GM21723 (cell line): ENCODE measurements around the gene LBH.

Experiments
- ATAC-seq: cut with Tn5 transposase; IDR thresholded peaks from one replicate; pipeline ENCODE4 v1.9.1; 2021; ENCODE audit warnings: mild to moderate bottlenecking, moderate library complexity; ENCODE audit not compliant: unreplicated experiment

Gene LBH

DNA sequence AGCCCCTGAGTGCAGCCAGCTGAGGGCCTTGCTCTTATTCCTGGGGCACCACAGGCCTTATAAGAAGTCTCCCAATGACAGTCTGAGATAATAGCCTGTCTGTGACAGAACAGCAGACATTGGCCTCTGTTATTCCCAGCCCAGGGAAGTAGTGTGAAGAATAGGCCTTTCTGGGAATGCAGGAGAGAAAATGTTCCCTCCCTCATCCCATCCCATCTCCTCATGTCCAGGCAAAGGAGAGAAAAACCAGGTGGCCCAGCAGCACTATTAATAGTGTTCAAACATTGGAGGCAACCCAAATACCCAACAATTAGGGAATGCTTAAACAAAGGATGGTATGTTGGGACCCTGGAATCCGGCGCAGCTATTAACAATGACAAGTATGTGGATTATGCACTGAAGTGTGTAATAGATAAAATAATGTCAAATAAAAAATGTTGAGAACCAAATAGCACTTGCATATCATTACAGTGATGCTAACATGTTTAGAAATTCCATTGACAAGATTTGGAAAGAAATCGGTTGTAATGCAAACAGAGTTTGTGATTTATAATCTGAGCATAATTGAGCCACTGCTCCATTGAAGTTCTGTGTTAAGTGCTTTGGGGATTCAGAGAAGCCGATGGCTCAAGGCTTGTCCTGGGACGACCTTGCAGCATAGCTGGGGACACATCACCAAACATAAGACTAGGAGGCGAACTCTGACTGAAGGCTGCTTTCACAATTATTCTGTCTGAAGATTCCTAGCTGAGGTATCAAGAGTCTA is 69.3 kb downstream of the LBH start:
- no peak for ATAC-seq

DNA sequence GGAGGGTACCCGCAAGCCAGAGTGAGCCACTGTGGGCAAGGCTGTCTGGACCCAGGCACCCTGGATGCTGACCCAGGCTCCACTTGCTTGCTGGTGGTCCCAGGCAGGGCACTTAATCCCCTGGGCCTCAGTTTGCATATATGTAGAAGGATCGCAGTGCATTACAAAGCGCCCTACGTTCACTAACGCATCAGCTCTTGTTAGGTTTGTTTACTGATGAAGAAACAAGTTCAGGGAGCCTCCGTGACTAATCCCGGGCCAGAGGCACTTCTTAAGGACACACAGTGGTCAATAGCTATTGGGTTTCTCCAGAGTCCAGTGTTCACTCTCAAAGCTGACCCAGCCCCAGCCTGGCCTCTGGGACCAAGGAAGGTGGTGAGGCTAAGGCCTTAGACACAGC is 70.2 kb downstream of the LBH start:
- ATAC-seq: no peak

GRCh38 chr2:30302566-30302965 is 71.2 kb downstream of the LBH start:
- ATAC-seq: no peak

GRCh38 chr2:30303095-30303494 is 71.8 kb downstream of the LBH start:
- ATAC-seq: no peak

DNA sequence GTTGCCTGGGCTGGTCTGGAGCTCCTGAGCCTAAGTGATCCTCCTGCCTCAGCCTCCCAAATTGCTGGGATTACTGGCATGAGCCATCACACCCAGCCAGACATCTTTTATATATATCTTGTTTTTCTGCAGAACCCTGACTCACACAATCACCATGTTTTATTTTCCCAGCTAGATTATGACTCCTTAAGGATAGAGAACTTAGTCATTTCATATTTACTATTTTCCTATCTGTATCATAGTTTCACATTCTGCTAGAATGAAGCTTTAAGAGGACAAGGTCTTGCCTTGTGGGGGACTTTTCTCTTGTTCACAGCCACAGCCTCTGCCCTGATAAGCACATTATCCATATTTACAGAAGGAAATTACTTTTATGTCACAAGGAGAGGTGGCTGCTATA is 73.9 kb downstream of the LBH start:
- ATAC-seq: no peak

GRCh38 chr2:30306522-30306921 is 75.2 kb downstream of the LBH start:
- ATAC-seq: no peak

DNA sequence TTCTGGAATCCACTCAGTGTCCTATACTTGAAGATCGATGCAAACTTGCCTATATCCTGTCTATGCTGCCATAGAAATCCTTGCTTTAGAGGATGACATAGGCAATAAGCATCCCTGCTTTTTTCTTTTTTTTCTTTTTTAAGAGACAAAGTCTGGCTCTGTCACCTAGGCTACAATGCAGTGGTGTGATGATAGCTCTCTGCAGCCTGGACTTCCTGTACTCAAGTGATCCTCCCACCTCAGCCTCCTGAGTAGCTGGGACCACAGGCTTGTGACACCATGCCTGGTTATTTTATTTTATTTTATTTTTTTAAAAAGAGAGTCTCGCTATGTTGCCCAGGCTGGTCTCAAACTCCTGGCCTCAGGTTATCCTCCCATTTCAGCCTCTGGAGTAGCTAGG is 76.9 kb downstream of the LBH start:
- ATAC-seq: no peak
